Liver (tissue), 9 donors: ENCODE data around the gene TET3. TPM values are rescaled to one million over a fixed set of nuclear protein-coding genes. Genes with fewer than 3 reads are reported as not detected.

Experiments used
- DNase-seq: peaks from one replicate; pipeline ENCODE4 v3.0.0-alpha.2; 2017; ENCODE audit warnings: low spot score
- H3K27ac ChIP-seq, 2 donors: one replicate each; pipeline ENCODE4 v1.7.0; 2013; ENCODE audit warnings: inconsistent platforms in 2 of 2, low read length in 2 of 2, control low read depth in 1 of 2, low read depth in 1 of 2, mild to moderate bottlenecking in 1 of 2
- H3K27me3 ChIP-seq, 4 donors: one replicate each; pipeline versions ENCODE4 v1.6.1 to v1.7.0; 2013; ENCODE audit warnings: low read length in 3 of 4, inconsistent platforms in 1 of 4, mild to moderate bottlenecking in 1 of 4, moderate library complexity in 1 of 4; ENCODE audit not compliant: control insufficient read depth in 4 of 4, insufficient read depth in 4 of 4
- H3K36me3 ChIP-seq, 4 donors: one replicate each; pipeline versions ENCODE4 v1.6.1 to v1.7.0; 2013; ENCODE audit warnings: low read length in 3 of 4, mild to moderate bottlenecking in 3 of 4, low read depth in 1 of 4, moderate library complexity in 1 of 4; ENCODE audit not compliant: control insufficient read depth in 4 of 4, insufficient read depth in 3 of 4
- H3K4me1 ChIP-seq, 4 donors: one replicate each; pipeline versions ENCODE4 v1.6.1 to v1.7.0; 2013; ENCODE audit warnings: low read length in 3 of 4, mild to moderate bottlenecking in 3 of 4, moderate library complexity in 1 of 4; ENCODE audit not compliant: control insufficient read depth in 4 of 4, insufficient read depth in 4 of 4
- H3K4me3 ChIP-seq, 3 donors: one replicate each; pipeline versions ENCODE4 v1.6.1 to v1.7.0; 2013; ENCODE audit warnings: low read length in 3 of 3, control low read depth in 1 of 3, low read depth in 1 of 3, mild to moderate bottlenecking in 1 of 3
- H3K9ac ChIP-seq, 2 donors: one replicate each; pipeline ENCODE4 v1.7.0; 2013; ENCODE audit warnings: low read length in 2 of 2, mild to moderate bottlenecking in 2 of 2, moderate library complexity in 2 of 2, control low read depth in 1 of 2, low read depth in 1 of 2
- H3K9me3 ChIP-seq, 4 donors: one replicate each; pipeline versions ENCODE4 v1.6.1 to v1.7.0; 2013; ENCODE audit warnings: low read length in 3 of 4; ENCODE audit not compliant: control insufficient read depth in 4 of 4
- EGR1 ChIP-seq, 2 donors: IDR thresholded peaks; 2 replicates each; pipeline ENCODE4 v1.6.1; 2016 to 2018; ENCODE audit warnings: antibody characterized with exemption in 2 of 2, low read depth in 2 of 2
- FOXA1 ChIP-seq: IDR thresholded peaks from 2 replicates; pipeline ENCODE4 v1.6.1; 2016; ENCODE audit warnings: antibody characterized with exemption
- FOXA2 ChIP-seq: IDR thresholded peaks from 2 replicates; pipeline ENCODE4 v1.6.1; 2016; ENCODE audit warnings: antibody characterized with exemption
- GABPA ChIP-seq, 2 donors: IDR thresholded peaks in 1 of 2; conservative IDR thresholded peaks in 1 of 2; 2 replicates each; pipeline ENCODE4 v1.6.1; 2016; ENCODE audit warnings: antibody characterized with exemption in 2 of 2, mild to moderate bottlenecking in 1 of 2, moderate library complexity in 1 of 2
- HNF4A ChIP-seq, 2 donors: conservative IDR thresholded peaks; 2 replicates each; pipeline ENCODE4 v1.6.1; 2016; ENCODE audit warnings: antibody characterized with exemption in 2 of 2, mild to moderate bottlenecking in 2 of 2
- HNF4G ChIP-seq: IDR thresholded peaks from 2 replicates; pipeline ENCODE4 v1.6.1; 2016; ENCODE audit warnings: antibody characterized with exemption
- JUND ChIP-seq, 2 donors: IDR thresholded peaks; 2 replicates each; pipeline ENCODE4 v1.6.1; 2016; ENCODE audit warnings: antibody characterized with exemption in 2 of 2
- RAD21 ChIP-seq, 2 donors: IDR thresholded peaks; 2 replicates each; pipeline ENCODE4 v1.6.1; 2016; ENCODE audit warnings: antibody characterized with exemption in 2 of 2, mild to moderate bottlenecking in 2 of 2
- RXRA ChIP-seq, 2 donors: IDR thresholded peaks; 2 replicates each; pipeline ENCODE4 v1.6.1; 2017 to 2018; ENCODE audit warnings: antibody characterized with exemption in 2 of 2, mild to moderate bottlenecking in 1 of 2
- TAF1 ChIP-seq: conservative IDR thresholded peaks from 2 replicates; pipeline ENCODE4 v1.6.1; 2016; ENCODE audit warnings: antibody characterized with exemption, mild to moderate bottlenecking
- YY1 ChIP-seq: IDR thresholded peaks from 2 replicates; pipeline ENCODE4 v1.6.1; 2016; ENCODE audit warnings: antibody characterized with exemption, mild to moderate bottlenecking
- WGBS: extraction: QIAGEN DNeasy Blood & Tissue Kit; methylation state at CpG from one replicate; pipeline ENCODE4 v1.1.7; 2013; 5-methylcytosine and 5-hydroxymethylcytosine counted together
- polyA plus RNA-seq, 2 donors: library from polyadenylated mRNA; stranded (reverse) in 1 of 2; unstranded in 1 of 2; fragments of 200-250 nt in 1 of 2; fragments of >200 nt in 1 of 2; fragmentation: Nextera tagmentation in 1 of 2; extraction: Ambion mirVana in 1 of 2; gene quantifications; one replicate each; pipeline versions ENCODE4 v1.2.1 to v1.2.3, GENCODE V29; 2013 to 2015
- total RNA-seq, 2 donors: library from RNA; depleted of rRNA; stranded (reverse); fragments of >200 nt; gene quantifications; one replicate each; pipeline ENCODE4 v1.2.3, GENCODE V29; 2014
- TF ChIP-seq, protein P1 (sequence below): IDR thresholded peaks from 2 replicates; pipeline ENCODE4 v1.6.1; 2016; ENCODE audit warnings: antibody characterized with exemption
- TF ChIP-seq, protein P2 (sequence below): IDR thresholded peaks from 2 replicates; pipeline ENCODE4 v1.6.1; 2016; ENCODE audit warnings: antibody characterized with exemption, mild to moderate bottlenecking
- TF ChIP-seq, protein P3 (sequence below): IDR thresholded peaks from 2 replicates; pipeline ENCODE4 v1.6.1; 2016; ENCODE audit warnings: antibody characterized with exemption
- donor health status: healthy.
- donor health status: healthy.
- donor health status: healthy.
- donor health status: healthy.
- donor health status: healthy.

The TET3 gene
- total and polyA plus RNA-seq, 4 donors, result 0.89 to 16.2 (median 3.2) TPM

DNA sequence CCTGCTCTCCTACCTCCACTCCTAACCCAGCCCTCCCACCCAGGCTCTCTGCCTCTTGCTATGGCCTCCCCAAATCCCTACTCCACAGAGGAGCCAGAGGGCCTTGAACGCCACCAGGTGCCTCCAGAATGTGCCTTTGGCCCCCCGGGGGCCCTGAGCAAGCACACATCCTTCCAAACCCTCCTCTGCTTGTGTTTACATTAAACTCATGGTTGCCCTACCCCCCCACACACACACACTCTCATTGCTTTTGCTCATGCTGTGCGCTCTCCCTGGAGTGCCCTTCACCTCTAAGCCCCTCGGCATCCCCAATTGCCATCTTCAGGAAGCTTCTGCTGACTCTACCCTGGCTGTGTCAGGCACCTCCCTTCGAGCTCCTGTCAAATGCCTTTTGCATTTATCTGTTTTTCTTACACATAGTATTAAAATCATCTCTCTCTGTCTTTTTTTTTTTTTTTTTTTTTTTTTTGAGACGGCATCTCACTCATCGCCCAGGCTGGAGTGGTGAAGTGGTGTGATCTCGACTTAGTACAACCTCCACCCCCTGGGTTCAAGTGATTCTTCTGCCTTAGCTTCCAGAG lies 16.3 kb upstream of the TET3 start:
- Histone ChIP-seq H3K4me1 (peaks cover 0 to 11% (median 1%) of the 10 kb centered on the region in 4 donors), H3K36me3 (no peaks in the 10 kb centered on the region), H3K9ac (no peak overlapping the region), H3K9me3 (no peaks in the 10 kb centered on the region), H3K27ac (no peak overlapping the region), H3K4me3 (no peak overlapping the region), H3K27me3 (no peaks in the 10 kb centered on the region)
- no peak for DNase-seq
- 91% methylated on average over 8 of the region's 8 CpGs for WGBS
- TF ChIP-seq FOXA2 (no peak), HNF4A (conservative IDR thresholded peaks at IDR 0.05) (no peak), RXRA (IDR thresholded peaks at IDR 0.05) (no peak), RAD21 (IDR thresholded peaks at IDR 0.05) (no peak), TAF1 (no peak)
- TF ChIP-seq, protein P1, sequence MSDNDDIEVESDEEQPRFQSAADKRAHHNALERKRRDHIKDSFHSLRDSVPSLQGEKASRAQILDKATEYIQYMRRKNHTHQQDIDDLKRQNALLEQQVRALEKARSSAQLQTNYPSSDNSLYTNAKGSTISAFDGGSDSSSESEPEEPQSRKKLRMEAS, result no peak
- TF ChIP-seq, protein P2, sequence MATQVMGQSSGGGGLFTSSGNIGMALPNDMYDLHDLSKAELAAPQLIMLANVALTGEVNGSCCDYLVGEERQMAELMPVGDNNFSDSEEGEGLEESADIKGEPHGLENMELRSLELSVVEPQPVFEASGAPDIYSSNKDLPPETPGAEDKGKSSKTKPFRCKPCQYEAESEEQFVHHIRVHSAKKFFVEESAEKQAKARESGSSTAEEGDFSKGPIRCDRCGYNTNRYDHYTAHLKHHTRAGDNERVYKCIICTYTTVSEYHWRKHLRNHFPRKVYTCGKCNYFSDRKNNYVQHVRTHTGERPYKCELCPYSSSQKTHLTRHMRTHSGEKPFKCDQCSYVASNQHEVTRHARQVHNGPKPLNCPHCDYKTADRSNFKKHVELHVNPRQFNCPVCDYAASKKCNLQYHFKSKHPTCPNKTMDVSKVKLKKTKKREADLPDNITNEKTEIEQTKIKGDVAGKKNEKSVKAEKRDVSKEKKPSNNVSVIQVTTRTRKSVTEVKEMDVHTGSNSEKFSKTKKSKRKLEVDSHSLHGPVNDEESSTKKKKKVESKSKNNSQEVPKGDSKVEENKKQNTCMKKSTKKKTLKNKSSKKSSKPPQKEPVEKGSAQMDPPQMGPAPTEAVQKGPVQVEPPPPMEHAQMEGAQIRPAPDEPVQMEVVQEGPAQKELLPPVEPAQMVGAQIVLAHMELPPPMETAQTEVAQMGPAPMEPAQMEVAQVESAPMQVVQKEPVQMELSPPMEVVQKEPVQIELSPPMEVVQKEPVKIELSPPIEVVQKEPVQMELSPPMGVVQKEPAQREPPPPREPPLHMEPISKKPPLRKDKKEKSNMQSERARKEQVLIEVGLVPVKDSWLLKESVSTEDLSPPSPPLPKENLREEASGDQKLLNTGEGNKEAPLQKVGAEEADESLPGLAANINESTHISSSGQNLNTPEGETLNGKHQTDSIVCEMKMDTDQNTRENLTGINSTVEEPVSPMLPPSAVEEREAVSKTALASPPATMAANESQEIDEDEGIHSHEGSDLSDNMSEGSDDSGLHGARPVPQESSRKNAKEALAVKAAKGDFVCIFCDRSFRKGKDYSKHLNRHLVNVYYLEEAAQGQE, result no peak

DNA sequence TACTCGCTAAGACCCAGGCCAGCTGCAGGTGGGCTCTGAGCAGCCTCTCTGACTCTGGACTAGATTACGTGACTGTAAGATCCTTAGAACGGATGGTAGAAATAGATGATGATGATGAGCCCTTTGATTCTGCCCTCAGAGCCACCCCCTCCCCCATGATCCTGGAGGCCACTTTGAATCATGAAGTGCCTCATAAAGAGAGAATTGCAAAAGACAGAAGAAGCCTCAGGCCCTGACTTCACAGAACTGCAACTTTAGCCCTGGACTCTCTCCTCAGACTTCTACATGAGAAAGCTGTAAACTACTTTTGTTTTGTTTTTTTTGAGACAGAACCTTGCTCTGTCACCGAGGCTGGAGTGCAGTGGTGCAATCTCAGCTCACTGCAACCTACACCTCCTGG lies 15.4 kb upstream of the TET3 start:
- no peak for TF ChIP-seq RXRA (IDR thresholded peaks at IDR 0.05)
- TF ChIP-seq, protein P1, result no peak
- no peak for TF ChIP-seq YY1
- TF ChIP-seq FOXA2, result no peak
- TF ChIP-seq TAF1, result no peak
- TF ChIP-seq EGR1 (IDR thresholded peaks at IDR 0.05; ENCODE audit: low read depth in 2 of 2), result no peak
- no peak for TF ChIP-seq RAD21 (IDR thresholded peaks at IDR 0.05)
- TF ChIP-seq FOXA1, result no peak
- DNase-seq, result no peak
- WGBS, result 85% methylated on average over 4 of the region's 4 CpGs
- Histone ChIP-seq H3K27ac (no peak overlapping the region), H3K27me3 (no peaks in the 10 kb centered on the region), H3K9me3 (no peaks in the 10 kb centered on the region), H3K9ac (no peak overlapping the region), H3K36me3 (no peaks in the 10 kb centered on the region), H3K4me3 (no peak overlapping the region), H3K4me1 (peaks cover 0 to 11% (median 1%) of the 10 kb centered on the region in 4 donors)

DNA sequence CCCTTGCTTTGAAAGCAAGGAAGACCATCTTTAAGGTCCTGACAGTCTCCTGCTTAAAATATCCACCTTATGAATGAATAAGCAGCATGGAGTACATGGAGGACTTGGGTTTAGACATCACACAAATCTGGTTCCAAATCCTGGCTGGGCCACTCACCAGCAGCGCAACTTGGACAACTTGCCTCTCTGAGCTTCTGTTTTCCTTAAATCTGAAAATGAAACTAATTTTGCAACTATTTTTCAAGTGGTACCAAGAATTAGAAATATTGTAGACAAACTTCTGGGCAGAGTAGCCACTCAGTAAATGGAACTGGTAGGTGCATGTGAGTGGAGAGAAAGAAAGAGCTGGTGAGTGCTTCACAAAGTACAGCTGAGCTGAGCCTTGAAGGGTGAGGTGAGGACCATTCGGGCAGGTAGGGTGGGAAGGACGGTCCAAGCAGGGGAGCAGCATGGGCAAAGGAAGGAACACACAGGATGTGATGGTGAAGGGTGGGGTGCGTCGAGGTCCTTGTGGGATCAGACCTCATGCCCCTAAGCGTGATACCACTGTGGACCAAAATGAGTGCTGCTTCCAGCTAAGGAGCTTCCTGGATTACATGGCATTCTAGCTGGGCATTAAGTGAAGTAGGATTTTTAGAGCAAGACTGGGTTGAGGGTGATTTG lies 14.4 kb upstream of the TET3 start:
- Histone ChIP-seq H3K4me3 (no peak overlapping the region), H3K27me3 (no peaks in the 10 kb centered on the region), H3K9me3 (no peaks in the 10 kb centered on the region), H3K4me1 (peaks cover 0 to 11% (median 1%) of the 10 kb centered on the region in 4 donors), H3K36me3 (no peaks in the 10 kb centered on the region), H3K27ac (no peak overlapping the region), H3K9ac (no peak overlapping the region)
- peak; percentile 38 for DNase-seq
- 82% methylated on average over 6 of the region's 6 CpGs for WGBS
- TF ChIP-seq, protein P2, result no peak
- TF ChIP-seq RAD21 (IDR thresholded peaks at IDR 0.05), result no peak
- TF ChIP-seq JUND (IDR thresholded peaks at IDR 0.05), result no peak
- no peak for TF ChIP-seq RXRA (IDR thresholded peaks at IDR 0.05)
- TF ChIP-seq EGR1 (IDR thresholded peaks at IDR 0.05; ENCODE audit: low read depth in 2 of 2), result no peak
- TF ChIP-seq, protein P3, sequence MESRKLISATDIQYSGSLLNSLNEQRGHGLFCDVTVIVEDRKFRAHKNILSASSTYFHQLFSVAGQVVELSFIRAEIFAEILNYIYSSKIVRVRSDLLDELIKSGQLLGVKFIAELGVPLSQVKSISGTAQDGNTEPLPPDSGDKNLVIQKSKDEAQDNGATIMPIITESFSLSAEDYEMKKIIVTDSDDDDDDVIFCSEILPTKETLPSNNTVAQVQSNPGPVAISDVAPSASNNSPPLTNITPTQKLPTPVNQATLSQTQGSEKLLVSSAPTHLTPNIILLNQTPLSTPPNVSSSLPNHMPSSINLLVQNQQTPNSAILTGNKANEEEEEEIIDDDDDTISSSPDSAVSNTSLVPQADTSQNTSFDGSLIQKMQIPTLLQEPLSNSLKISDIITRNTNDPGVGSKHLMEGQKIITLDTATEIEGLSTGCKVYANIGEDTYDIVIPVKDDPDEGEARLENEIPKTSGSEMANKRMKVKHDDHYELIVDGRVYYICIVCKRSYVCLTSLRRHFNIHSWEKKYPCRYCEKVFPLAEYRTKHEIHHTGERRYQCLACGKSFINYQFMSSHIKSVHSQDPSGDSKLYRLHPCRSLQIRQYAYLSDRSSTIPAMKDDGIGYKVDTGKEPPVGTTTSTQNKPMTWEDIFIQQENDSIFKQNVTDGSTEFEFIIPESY, result no peak
- TF ChIP-seq, protein P1, result no peak
- no peak for TF ChIP-seq HNF4G
- no peak for TF ChIP-seq GABPA (IDR thresholded peaks at IDR 0.05 in 1 of 2, conservative IDR thresholded peaks at IDR 0.05 in 1 of 2)
